ENCODE results near the gene FOXQ1. TPM values are rescaled to one million over a fixed set of nuclear protein-coding genes. Genes with fewer than 3 reads are reported as not detected.

Gene FOXQ1
- total RNA-seq, 1 experiment from 2014 or later: 46.1 TPM

GRCh38 chr6:1326535-1327121 lies 14.7 kb downstream of the FOXQ1 start:
- H3K27ac Mint-ChIP-seq (ENCODE audit: unreplicated experiment): peak overlapping the region; percentile 94
- CTCF ChIA-PET: interaction anchor here (1.6 to 2.7 kb wide), 3 partner anchors 9 to 414 kb away, joined by 5 to 14 read pairs (median 6); no protein-coding TSS in a partner anchor
- BruUV-seq (replicated peaks): no TSS peak
- no peak overlapping the region for H3K4me3 Mint-ChIP-seq (ENCODE audit: low read depth, unreplicated experiment)
- peaks cover 10% of the 10 kb centered on the region for H3K36me3 Mint-ChIP-seq (ENCODE audit: insufficient read depth, unreplicated experiment)
- intact Hi-C loops (cut with micrococcal nuclease; ENCODE audit: unreplicated experiment): no loop called here
- H3K4me1 Mint-ChIP-seq (ENCODE audit: low read depth, unreplicated experiment): peaks cover 51% of the 10 kb centered on the region
- H3K27me3 Mint-ChIP-seq (ENCODE audit: unreplicated experiment): no peaks in the 10 kb centered on the region
- no peaks in the 10 kb centered on the region for H3K9me3 Mint-ChIP-seq (ENCODE audit: low read depth, unreplicated experiment)
- DNase-seq: no peak
- TF ChIP-seq CTCF (IDR thresholded peaks at IDR 0.05; ENCODE audit: unreplicated experiment): no peak

DNA sequence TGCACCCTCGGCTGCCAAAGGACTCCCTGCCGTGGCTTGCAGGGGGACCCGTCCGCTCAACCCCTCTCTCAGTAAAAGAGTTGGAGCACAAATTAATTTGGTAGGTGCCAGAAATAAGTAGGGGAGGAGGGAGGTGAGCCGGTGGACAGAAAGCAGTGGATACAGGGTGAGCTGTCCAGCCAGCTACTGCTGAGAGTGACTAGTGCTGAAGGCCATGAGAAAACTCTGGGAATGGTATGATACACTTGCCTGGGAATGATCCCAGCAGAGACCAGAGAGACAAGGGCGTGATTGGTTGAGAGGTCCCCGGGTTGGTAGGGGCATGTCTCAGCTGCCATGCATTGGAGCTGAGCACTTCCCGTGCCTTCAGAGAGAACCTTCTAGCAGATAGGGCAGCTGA lies 15.7 kb downstream of the FOXQ1 start:
- no TSS peak for BruUV-seq (replicated peaks)
- no peak overlapping the region for H3K4me3 Mint-ChIP-seq (ENCODE audit: low read depth, unreplicated experiment)
- H3K4me1 Mint-ChIP-seq (ENCODE audit: low read depth, unreplicated experiment): peaks cover 41% of the 10 kb centered on the region
- no peak for TF ChIP-seq CTCF (IDR thresholded peaks at IDR 0.05; ENCODE audit: unreplicated experiment)
- H3K36me3 Mint-ChIP-seq (ENCODE audit: insufficient read depth, unreplicated experiment): peaks cover 10% of the 10 kb centered on the region
- intact Hi-C loops (cut with micrococcal nuclease; ENCODE audit: unreplicated experiment): no loop called here
- no peaks in the 10 kb centered on the region for H3K27me3 Mint-ChIP-seq (ENCODE audit: unreplicated experiment)
- H3K27ac Mint-ChIP-seq (ENCODE audit: unreplicated experiment): no peak overlapping the region
- no peak for DNase-seq
- CTCF ChIA-PET: no interaction called here
- H3K9me3 Mint-ChIP-seq (ENCODE audit: low read depth, unreplicated experiment): no peaks in the 10 kb centered on the region

- Mint-ChIP-seq H3K27ac (ENCODE audit: unreplicated experiment) (no peak overlapping the region), H3K27me3 (ENCODE audit: unreplicated experiment) (no peaks in the 10 kb centered on the region), H3K36me3 (ENCODE audit: insufficient read depth, unreplicated experiment) (peaks cover 10% of the 10 kb centered on the region), H3K4me3 (ENCODE audit: low read depth, unreplicated experiment) (no peak overlapping the region), H3K4me1 (ENCODE audit: low read depth, unreplicated experiment) (peaks cover 36% of the 10 kb centered on the region), H3K9me3 (ENCODE audit: low read depth, unreplicated experiment) (no peaks in the 10 kb centered on the region)
- BruUV-seq (replicated peaks): no TSS peak
- CTCF ChIA-PET: no interaction called here
- no peak for TF ChIP-seq CTCF (IDR thresholded peaks at IDR 0.05; ENCODE audit: unreplicated experiment)
- intact Hi-C loops (cut with micrococcal nuclease; ENCODE audit: unreplicated experiment): no loop called here
- no peak for DNase-seq
Observed at GRCh38 chr6:1328129-1328800, 16.4 kb downstream of the FOXQ1 start.

GRCh38 chr6:1329708-1330107 lies 17.8 kb downstream of the FOXQ1 start:
- Mint-ChIP-seq H3K4me3 (ENCODE audit: low read depth, unreplicated experiment) (no peak overlapping the region), H3K27ac (ENCODE audit: unreplicated experiment) (no peak overlapping the region), H3K9me3 (ENCODE audit: low read depth, unreplicated experiment) (no peaks in the 10 kb centered on the region), H3K4me1 (ENCODE audit: low read depth, unreplicated experiment) (peaks cover 45% of the 10 kb centered on the region), H3K36me3 (ENCODE audit: insufficient read depth, unreplicated experiment) (peaks cover 9% of the 10 kb centered on the region), H3K27me3 (ENCODE audit: unreplicated experiment) (no peaks in the 10 kb centered on the region)
- DNase-seq: no peak
- intact Hi-C loops (cut with micrococcal nuclease; ENCODE audit: unreplicated experiment): loop anchor here (10.0 kb wide), 1 partner anchor 275 kb away; no protein-coding TSS in a partner anchor
- no TSS peak for BruUV-seq (replicated peaks)
- TF ChIP-seq CTCF (IDR thresholded peaks at IDR 0.05; ENCODE audit: unreplicated experiment): no peak
- CTCF ChIA-PET: no interaction called here

All from Calu3 (cell line).